B cell (primary cell): Measurements from ENCODE around the gene TRAF4. TPM values are rescaled to one million over a fixed set of nuclear protein-coding genes. Genes with fewer than 3 reads are reported as not detected.

Experiments
- ATAC-seq: fragments of 200-7000 bp; cut with Tn5 transposase; one replicate; pipeline ENCODE4 v1.10.0; 2021; ENCODE audit warnings: low read depth, mild to moderate bottlenecking, moderate number of reproducible peaks, moderate library complexity
- CTCF ChIA-PET: fragments of 350-600 bp; sonication (Branson Sonifier 250); formaldehyde crosslinking; loops from one replicate; lab custom pipeline; 2021; ENCODE audit warnings: antibody characterized with exemption, inconsistent platforms; lab: Charles Lee
- POLR2A ChIA-PET: fragments of 350-600 bp; sonication (Branson Sonifier 250); formaldehyde crosslinking; loops from one replicate; lab custom pipeline; 2021; ENCODE audit warnings: antibody characterized with exemption; lab: Charles Lee
- DNase-seq: peaks from one replicate; pipeline ENCODE4 v3.0.0; 2013
- H2AFZ ChIP-seq: 2 replicates; pipeline ENCODE4 v1.6.1; 2012; ENCODE audit warnings: mild to moderate bottlenecking, low read depth, low read length; ENCODE audit not compliant: insufficient read depth, poor library complexity, severe bottlenecking
- H3K27ac ChIP-seq, 2 donors: 1 replicate in 1 of 2; 2 replicates in 1 of 2; pipeline ENCODE4 v1.5.1; 2012 to 2013; ENCODE audit warnings: low read length in 2 of 2, mild to moderate bottlenecking in 2 of 2, moderate library complexity in 1 of 2
- H3K27me3 ChIP-seq, 4 experiments: fragments of 200-600 bp in 1 of 4; sonication (generic) in 1 of 4; replicated peaks in 1 of 4; 1 replicate in 2 of 4; 2 replicates in 2 of 4; pipeline versions ENCODE4 v1.6.1 to v1.7.0; 2013 to 2016; ENCODE audit warnings: low read length in 3 of 4, mild to moderate bottlenecking in 2 of 4, mixed read lengths in 1 of 4, moderate library complexity in 1 of 4; ENCODE audit not compliant: insufficient read depth in 4 of 4, control insufficient read depth in 3 of 4; ENCODE audit errors: control extremely low read depth in 1 of 4
- H3K36me3 ChIP-seq, 2 experiments: replicated peaks in 1 of 2; 1 replicate in 1 of 2; 2 replicates in 1 of 2; pipeline versions ENCODE4 v1.6.1 to v1.7.1; 2013; ENCODE audit warnings: low read length in 1 of 2; ENCODE audit not compliant: insufficient read depth in 2 of 2, control insufficient read depth in 1 of 2; ENCODE audit errors: control extremely low read depth in 1 of 2, extremely low read depth in 1 of 2
- H3K4me1 ChIP-seq, 2 donors: fragments of 200-600 bp in 1 of 2; sonication (generic) in 1 of 2; 1 replicate in 1 of 2; 2 replicates in 1 of 2; pipeline versions ENCODE4 v1.5.1 to v1.6.1; 2013 to 2017; ENCODE audit warnings: low read length in 2 of 2; ENCODE audit not compliant: control insufficient read depth in 2 of 2, insufficient read depth in 2 of 2
- H3K4me2 ChIP-seq: replicated peaks from 2 replicates; pipeline ENCODE3; 2012; ENCODE audit warnings: mild to moderate bottlenecking, low read depth, low read length; ENCODE audit not compliant: poor library complexity, severe bottlenecking
- H3K4me3 ChIP-seq, 5 experiments: fragments of 200-600 bp in 1 of 5; sonication (generic) in 1 of 5; 1 replicate in 3 of 5; 2 replicates in 2 of 5; pipeline versions ENCODE4 v1.5.1 to v1.7.0; 2011 to 2016; ENCODE audit warnings: low read length in 4 of 5, mild to moderate bottlenecking in 4 of 5, low read depth in 2 of 5, control low read depth in 1 of 5, moderate library complexity in 1 of 5; ENCODE audit not compliant: insufficient read depth in 1 of 5; ENCODE audit errors: control extremely low read depth in 1 of 5, extremely low read depth in 1 of 5
- H3K79me2 ChIP-seq: fragments of 200-600 bp; sonication (generic); one replicate; pipeline ENCODE4 v1.6.0; 2016; ENCODE audit warnings: low read length; ENCODE audit not compliant: control insufficient read depth, insufficient read depth
- H3K9ac ChIP-seq: fragments of 200-600 bp; sonication (generic); 2 replicates; pipeline ENCODE4 v1.6.1; 2017; ENCODE audit warnings: mild to moderate bottlenecking, low read length, moderate library complexity
- H3K9me3 ChIP-seq, 3 donors: one replicate each; pipeline versions ENCODE4 v1.6.1 to v1.7.1; 2013; ENCODE audit warnings: low read length in 2 of 3; ENCODE audit not compliant: control insufficient read depth in 2 of 3, insufficient read depth in 1 of 3; ENCODE audit errors: control extremely low read depth in 1 of 3
- H4K20me1 ChIP-seq: 2 replicates; pipeline ENCODE4 v1.6.0; 2012; ENCODE audit warnings: mild to moderate bottlenecking, low read length; ENCODE audit not compliant: insufficient read depth, control insufficient read depth, poor library complexity, severe bottlenecking
- H3K27ac Mint-ChIP-seq: one replicate; pipeline ENCODE4 v1.8.0; 2021; ENCODE audit warnings: mixed read lengths
- H3K27me3 Mint-ChIP-seq: one replicate; pipeline ENCODE4 v1.8.0; 2021; ENCODE audit warnings: mixed read lengths
- H3K4me1 Mint-ChIP-seq: one replicate; pipeline ENCODE4 v1.8.0; 2021; ENCODE audit warnings: mixed read lengths
- H3K4me3 Mint-ChIP-seq: one replicate; pipeline ENCODE4 v1.8.0; 2021; ENCODE audit warnings: mixed read lengths
- H3K9me3 Mint-ChIP-seq: one replicate; pipeline ENCODE4 v1.8.0; 2022; ENCODE audit warnings: mixed read lengths; ENCODE audit not compliant: insufficient read depth
- EZH2 ChIP-seq: IDR thresholded peaks from 2 replicates; pipeline ENCODE4 v1.6.1; 2012; ENCODE audit warnings: borderline replicate concordance, low read depth, mild to moderate bottlenecking, moderate library complexity, low read length; ENCODE audit not compliant: insufficient read depth, poor library complexity, severe bottlenecking
- WGBS: methylation state at CpG from one replicate; pipeline ENCODE4 v1.1.5; 2013; ENCODE audit warnings: missing lambda C conversion rate; ENCODE audit not compliant: insufficient coverage; 5-methylcytosine and 5-hydroxymethylcytosine counted together
- intact Hi-C: fragments of 100-400 bp; cut with micrococcal nuclease; formaldehyde crosslinking; loops from one replicate; pipeline ENCODE4 v1.10.0; 2022
- polyA plus RNA-seq: library from polyadenylated mRNA; depleted of rRNA; stranded (reverse); fragments of >200 nt; gene quantifications from 2 replicates; pipeline ENCODE4 v1.2.3, GENCODE V29; 2012
- small RNA-seq: library from RNA; depleted of rRNA; stranded (forward); fragments of <200 nt; gene quantifications from one replicate; pipeline ENCODE3, GENCODE V24; 2012; ENCODE audit warnings: low replicate concordance, low read depth; ENCODE audit not compliant: insufficient read length
- total RNA-seq, 2 donors: library from RNA; stranded (reverse); fragments of 120-200 nt in 1 of 2; gene quantifications; 1 replicate in 1 of 2; 2 replicates in 1 of 2; pipeline versions ENCODE4 v1.2.3 to v1.2.4, GENCODE V29; 2013 to 2022
- TF ChIP-seq, protein P1 (sequence below): fragments of 200-600 bp; IDR thresholded peaks from one replicate; pipeline ENCODE4 v1.8.0; 2022; ENCODE audit warnings: antibody characterized with exemption, mild to moderate bottlenecking

Gene TRAF4
- total and polyA plus RNA-seq, 2 donors (not counting 1 experiment from before 2014, with no cell fraction given), result 226 to 683 TPM

DNA sequence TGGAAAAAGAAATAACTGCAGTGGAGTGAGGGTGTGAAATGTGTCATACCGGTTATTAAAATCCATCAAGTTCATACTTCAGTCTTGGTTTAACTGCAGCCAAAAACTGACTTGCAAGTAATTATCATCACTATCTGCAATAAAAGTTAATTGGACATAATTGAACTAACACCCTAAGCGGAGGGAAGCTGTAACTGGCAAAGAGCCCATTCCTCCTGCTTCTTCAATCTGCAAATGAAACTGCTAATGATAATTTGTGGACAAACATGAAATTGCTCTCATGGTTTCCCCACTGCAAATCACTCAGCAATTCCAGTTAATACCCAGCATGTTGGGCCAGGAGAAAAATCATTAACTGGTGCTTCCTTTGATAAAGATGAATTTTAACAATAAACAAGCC, 52.3 kb downstream of the TRAF4 start:
- no peak overlapping the region for H2AFZ ChIP-seq
- H3K9me3 Mint-ChIP-seq, result no peaks in the 10 kb centered on the region
- H3K9me3 ChIP-seq, result no peaks in the 10 kb centered on the region
- H3K4me3 ChIP-seq, result no peak overlapping the region
- no peaks in the 10 kb centered on the region for H3K4me1 ChIP-seq
- ATAC-seq, result no peak
- TF ChIP-seq, protein P1, sequence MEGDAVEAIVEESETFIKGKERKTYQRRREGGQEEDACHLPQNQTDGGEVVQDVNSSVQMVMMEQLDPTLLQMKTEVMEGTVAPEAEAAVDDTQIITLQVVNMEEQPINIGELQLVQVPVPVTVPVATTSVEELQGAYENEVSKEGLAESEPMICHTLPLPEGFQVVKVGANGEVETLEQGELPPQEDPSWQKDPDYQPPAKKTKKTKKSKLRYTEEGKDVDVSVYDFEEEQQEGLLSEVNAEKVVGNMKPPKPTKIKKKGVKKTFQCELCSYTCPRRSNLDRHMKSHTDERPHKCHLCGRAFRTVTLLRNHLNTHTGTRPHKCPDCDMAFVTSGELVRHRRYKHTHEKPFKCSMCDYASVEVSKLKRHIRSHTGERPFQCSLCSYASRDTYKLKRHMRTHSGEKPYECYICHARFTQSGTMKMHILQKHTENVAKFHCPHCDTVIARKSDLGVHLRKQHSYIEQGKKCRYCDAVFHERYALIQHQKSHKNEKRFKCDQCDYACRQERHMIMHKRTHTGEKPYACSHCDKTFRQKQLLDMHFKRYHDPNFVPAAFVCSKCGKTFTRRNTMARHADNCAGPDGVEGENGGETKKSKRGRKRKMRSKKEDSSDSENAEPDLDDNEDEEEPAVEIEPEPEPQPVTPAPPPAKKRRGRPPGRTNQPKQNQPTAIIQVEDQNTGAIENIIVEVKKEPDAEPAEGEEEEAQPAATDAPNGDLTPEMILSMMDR, result no peak
- no peak for TF ChIP-seq EZH2
- peaks cover 0 to 2% of the 10 kb centered on the region in 2 experiments for H3K36me3 ChIP-seq
- CTCF ChIA-PET, result no interaction called here
- WGBS, result no CpG with 5 or more reads among the region's 2 CpGs
- no peaks in the 10 kb centered on the region for H3K27me3 Mint-ChIP-seq
- no peak overlapping the region for H3K4me3 Mint-ChIP-seq
- peaks cover 68% of the 10 kb centered on the region for H3K79me2 ChIP-seq
- POLR2A ChIA-PET, result no interaction called here
- H3K27me3 ChIP-seq, result no peaks in the 10 kb centered on the region
- H3K9ac ChIP-seq, result no peak overlapping the region
- intact Hi-C loops, result no loop called here
- H3K4me2 ChIP-seq, result no peak overlapping the region
- H3K27ac Mint-ChIP-seq, result no peak overlapping the region
- no peak overlapping the region for H3K27ac ChIP-seq
- peaks cover 3% of the 10 kb centered on the region for H3K4me1 Mint-ChIP-seq
- DNase-seq, result no peak
- H4K20me1 ChIP-seq, result peaks cover 32% of the 10 kb centered on the region

Small RNA genes within 50 kb of the gene (small RNA-seq; reads per million reads assigned to genes)
- gene SNORD42A (not detected), gene SNORD42B (not detected), gene SNORD4A (not detected), gene SNORD4B (not detected)

Other genes with a start within 250 kb of the TRAF4 start
- not detected in 2 replicates for gene FOXN1, start 237.7 kb upstream of the TRAF4 start, total RNA-seq
- not detected in 2 replicates for gene FOXN1, start 237.7 kb upstream of the TRAF4 start, polyA plus RNA-seq
- 75.3 and 84.2 TPM in 2 replicates for gene UNC119, start 191.4 kb upstream of the TRAF4 start, total RNA-seq
- 174 and 180 TPM in 2 replicates for gene UNC119, start 191.4 kb upstream of the TRAF4 start, polyA plus RNA-seq
- gene PIGS, start 172.5 kb upstream of the TRAF4 start, total RNA-seq, result 52.3 and 55.1 TPM in 2 replicates
- 44.1 and 54.5 TPM in 2 replicates for gene PIGS, start 172.5 kb upstream of the TRAF4 start, polyA plus RNA-seq
- gene ALDOC, start 167.1 kb upstream of the TRAF4 start, total RNA-seq, result 16.7 and 20.7 TPM in 2 replicates
- 26.6 and 27.6 TPM in 2 replicates for gene ALDOC, start 167.1 kb upstream of the TRAF4 start, polyA plus RNA-seq
- gene SPAG5, start 145.0 kb upstream of the TRAF4 start, total RNA-seq, result 8.0 and 10.1 TPM in 2 replicates
- 4.7 and 6.6 TPM in 2 replicates for gene SPAG5, start 145.0 kb upstream of the TRAF4 start, polyA plus RNA-seq
- 30.4 and 31.9 TPM in 2 replicates for gene RSKR, start 129.8 kb upstream of the TRAF4 start, total RNA-seq
- gene RSKR, start 129.8 kb upstream of the TRAF4 start, polyA plus RNA-seq, result 20.3 and 21.5 TPM in 2 replicates
- 156 and 177 TPM in 2 replicates for gene BLTP2, start 98.9 kb upstream of the TRAF4 start, total RNA-seq
- 45.9 and 61.8 TPM in 2 replicates for gene BLTP2, start 98.9 kb upstream of the TRAF4 start, polyA plus RNA-seq
- 38.1 and 40.4 TPM in 2 replicates for gene SDF2, start 82.1 kb upstream of the TRAF4 start, total RNA-seq
- gene SDF2, start 82.1 kb upstream of the TRAF4 start, polyA plus RNA-seq, result 32.6 and 38.5 TPM in 2 replicates
- gene SUPT6H, start 81.8 kb upstream of the TRAF4 start, total RNA-seq, result 110 and 119 TPM in 2 replicates
- 35.8 and 41.7 TPM in 2 replicates for gene SUPT6H, start 81.8 kb upstream of the TRAF4 start, polyA plus RNA-seq
- gene PROCA1, start 32.1 kb upstream of the TRAF4 start, total RNA-seq, result 24.4 and 26.8 TPM in 2 replicates
- 7.0 and 7.4 TPM in 2 replicates for gene PROCA1, start 32.1 kb upstream of the TRAF4 start, polyA plus RNA-seq
- gene RAB34, start 26.1 kb upstream of the TRAF4 start, total RNA-seq, result 18.0 and 20.5 TPM in 2 replicates
- 17.1 and 26.8 TPM in 2 replicates for gene RAB34, start 26.1 kb upstream of the TRAF4 start, polyA plus RNA-seq
- gene RPL23A, start 24.0 kb upstream of the TRAF4 start, total RNA-seq, result 2,595 and 2,690 TPM in 2 replicates
- 1,162 and 1,239 TPM in 2 replicates for gene RPL23A, start 24.0 kb upstream of the TRAF4 start, polyA plus RNA-seq
- gene TLCD1, start 17.8 kb upstream of the TRAF4 start, total RNA-seq, result 3.1 and 3.4 TPM in 2 replicates
- 0.19 and 0.49 TPM in 2 replicates for gene TLCD1, start 17.8 kb upstream of the TRAF4 start, polyA plus RNA-seq
- gene NEK8, start 15.2 kb upstream of the TRAF4 start, total RNA-seq, result 57.1 and 58.0 TPM in 2 replicates
- 58.2 and 305 TPM in 2 replicates for gene NEK8, start 15.2 kb upstream of the TRAF4 start, polyA plus RNA-seq
- gene FAM222B, start 98.8 kb downstream of the TRAF4 start, total RNA-seq, result 21.9 and 23.1 TPM in 2 replicates
- 10.8 and 12.0 TPM in 2 replicates for gene FAM222B, start 98.8 kb downstream of the TRAF4 start, polyA plus RNA-seq
- 35.9 and 39.5 TPM in 2 replicates for gene ERAL1, start 111.0 kb downstream of the TRAF4 start, total RNA-seq
- 28.0 and 45.7 TPM in 2 replicates for gene ERAL1, start 111.0 kb downstream of the TRAF4 start, polyA plus RNA-seq
- gene FLOT2, start 153.7 kb downstream of the TRAF4 start, total RNA-seq, result 251 and 270 TPM in 2 replicates
- gene FLOT2, start 153.7 kb downstream of the TRAF4 start, polyA plus RNA-seq, result 196 and 202 TPM in 2 replicates
- 27.1 and 28.1 TPM in 2 replicates for gene DHRS13, start 159.1 kb downstream of the TRAF4 start, total RNA-seq
- 9.7 and 11.9 TPM in 2 replicates for gene DHRS13, start 159.1 kb downstream of the TRAF4 start, polyA plus RNA-seq
- gene PHF12, start 207.5 kb downstream of the TRAF4 start, total RNA-seq, result 140 and 148 TPM in 2 replicates
- gene PHF12, start 207.5 kb downstream of the TRAF4 start, polyA plus RNA-seq, result 82.4 and 116 TPM in 2 replicates